ENCODE measurements around the gene ST14.

GRCh38 chr11:130249371-130249770 lies 89.8 kb downstream of the ST14 start:
- TF ChIP-seq, protein P1, sequence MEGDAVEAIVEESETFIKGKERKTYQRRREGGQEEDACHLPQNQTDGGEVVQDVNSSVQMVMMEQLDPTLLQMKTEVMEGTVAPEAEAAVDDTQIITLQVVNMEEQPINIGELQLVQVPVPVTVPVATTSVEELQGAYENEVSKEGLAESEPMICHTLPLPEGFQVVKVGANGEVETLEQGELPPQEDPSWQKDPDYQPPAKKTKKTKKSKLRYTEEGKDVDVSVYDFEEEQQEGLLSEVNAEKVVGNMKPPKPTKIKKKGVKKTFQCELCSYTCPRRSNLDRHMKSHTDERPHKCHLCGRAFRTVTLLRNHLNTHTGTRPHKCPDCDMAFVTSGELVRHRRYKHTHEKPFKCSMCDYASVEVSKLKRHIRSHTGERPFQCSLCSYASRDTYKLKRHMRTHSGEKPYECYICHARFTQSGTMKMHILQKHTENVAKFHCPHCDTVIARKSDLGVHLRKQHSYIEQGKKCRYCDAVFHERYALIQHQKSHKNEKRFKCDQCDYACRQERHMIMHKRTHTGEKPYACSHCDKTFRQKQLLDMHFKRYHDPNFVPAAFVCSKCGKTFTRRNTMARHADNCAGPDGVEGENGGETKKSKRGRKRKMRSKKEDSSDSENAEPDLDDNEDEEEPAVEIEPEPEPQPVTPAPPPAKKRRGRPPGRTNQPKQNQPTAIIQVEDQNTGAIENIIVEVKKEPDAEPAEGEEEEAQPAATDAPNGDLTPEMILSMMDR (conservative IDR thresholded peaks at IDR 0.05), result no peak
- no peak for TF ChIP-seq ZFX (IDR thresholded peaks at IDR 0.05)
